ENCODE measurements around the gene SESN1.
A peak's percentile ranks its signal among the peaks of the same experiment; 100 is the strongest.

The SESN1 gene

DNA sequence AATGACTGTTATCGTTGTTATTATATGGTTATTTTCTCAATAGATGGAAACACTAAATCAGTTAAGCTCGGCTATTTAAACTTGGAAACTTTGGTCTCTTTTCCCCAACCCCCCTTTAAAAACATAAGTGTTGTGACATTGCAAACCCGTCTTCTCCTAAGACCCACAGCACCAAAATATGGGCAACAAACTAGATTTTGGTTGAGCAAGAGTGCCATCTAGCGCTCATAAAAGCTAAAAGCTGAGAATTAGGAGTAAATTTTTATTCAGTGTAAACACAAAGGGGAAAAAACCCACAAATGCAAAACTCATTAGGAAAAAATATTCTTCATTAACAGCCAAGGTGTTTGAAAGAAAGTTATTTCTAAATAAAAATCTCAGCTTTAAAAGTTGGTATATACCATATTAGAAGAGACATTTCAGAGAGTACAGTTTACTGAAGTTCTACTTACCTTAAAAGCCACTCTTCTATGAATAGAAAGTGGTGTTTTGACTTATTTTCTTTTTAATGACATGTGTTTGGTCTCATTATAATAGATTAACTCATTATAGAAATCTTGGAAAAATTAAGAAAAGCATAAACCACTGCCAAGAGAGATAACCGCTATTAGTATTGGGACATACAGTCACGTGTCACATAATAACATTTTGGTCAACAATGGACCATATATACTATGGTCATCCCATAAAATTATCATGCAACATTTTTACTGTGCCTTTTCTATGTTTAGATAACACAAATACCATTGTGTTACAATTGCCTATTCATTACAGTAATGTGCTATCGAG, 21.1 kb downstream of the SESN1 start:
- H3K4me3 ChIP-seq (ENCODE audit: low read depth in 1 of 2, low read length in 2 of 2): no peak overlapping the region
- no peaks in the 10 kb centered on the region for H3K79me2 ChIP-seq (ENCODE audit: insufficient read depth, low read length)
- DNase-seq (peak; percentile 61), ATAC-seq (ENCODE audit: insufficient read depth, low read depth) (peak; percentile 84)
- TF ChIP-seq EZH2 (IDR thresholded peaks at IDR 0.05; ENCODE audit: borderline replicate concordance, low read depth, low read length, severe bottlenecking) (no peak), CTCF (IDR thresholded peaks at IDR 0.05; ENCODE audit: borderline replicate concordance, extremely low read depth, low read length, poor library complexity, severe bottlenecking) (peak; percentile 80)
- no peak overlapping the region for H3K9ac ChIP-seq (ENCODE audit: low read depth, low read length)
- H3K4me1 ChIP-seq (ENCODE audit: insufficient read depth, low read length): peaks cover 5% of the 10 kb centered on the region
- no peaks in the 10 kb centered on the region for H3K36me3 ChIP-seq (ENCODE audit: insufficient read depth, low read length)
- no peak overlapping the region for H2AFZ ChIP-seq (ENCODE audit: low read depth, low read length)
- H4K20me1 ChIP-seq (ENCODE audit: insufficient read depth, low read length): no peaks in the 10 kb centered on the region
- no peaks in the 10 kb centered on the region for H3K9me3 ChIP-seq (ENCODE audit: insufficient read depth, low read length, severe bottlenecking)
- H3K27ac ChIP-seq (ENCODE audit: low read length): no peak overlapping the region
- H3K27me3 ChIP-seq (ENCODE audit: insufficient read depth, low read length, poor library complexity): no peaks in the 10 kb centered on the region
- no peak overlapping the region for H3K4me2 ChIP-seq (ENCODE audit: insufficient read depth, low read length)

GRCh38 chr6:109071125-109071917, 23.3 kb downstream of the SESN1 start:
- DNase-seq (no peak), ATAC-seq (ENCODE audit: insufficient read depth, low read depth) (no peak)
- Histone ChIP-seq H4K20me1 (ENCODE audit: insufficient read depth, low read length) (no peaks in the 10 kb centered on the region), H3K79me2 (ENCODE audit: insufficient read depth, low read length) (no peaks in the 10 kb centered on the region), H3K4me3 (ENCODE audit: low read depth in 1 of 2, low read length in 2 of 2) (no peak overlapping the region), H2AFZ (ENCODE audit: low read depth, low read length) (no peak overlapping the region), H3K36me3 (ENCODE audit: insufficient read depth, low read length) (no peaks in the 10 kb centered on the region), H3K27me3 (ENCODE audit: insufficient read depth, low read length, poor library complexity) (no peaks in the 10 kb centered on the region), H3K9ac (ENCODE audit: low read depth, low read length) (no peak overlapping the region), H3K9me3 (ENCODE audit: insufficient read depth, low read length, severe bottlenecking) (no peaks in the 10 kb centered on the region), H3K27ac (ENCODE audit: low read length) (no peak overlapping the region), H3K4me2 (ENCODE audit: insufficient read depth, low read length) (no peak overlapping the region), H3K4me1 (ENCODE audit: insufficient read depth, low read length) (peaks cover 5% of the 10 kb centered on the region)
- TF ChIP-seq CTCF (IDR thresholded peaks at IDR 0.05; ENCODE audit: borderline replicate concordance, extremely low read depth, low read length, poor library complexity, severe bottlenecking) (no peak), EZH2 (IDR thresholded peaks at IDR 0.05; ENCODE audit: borderline replicate concordance, low read depth, low read length, severe bottlenecking) (no peak)

- no peak overlapping the region for H3K27ac ChIP-seq (ENCODE audit: low read length)
- peaks cover 5% of the 10 kb centered on the region for H3K4me1 ChIP-seq (ENCODE audit: insufficient read depth, low read length)
- TF ChIP-seq EZH2 (IDR thresholded peaks at IDR 0.05; ENCODE audit: borderline replicate concordance, low read depth, low read length, severe bottlenecking) (no peak), CTCF (IDR thresholded peaks at IDR 0.05; ENCODE audit: borderline replicate concordance, extremely low read depth, low read length, poor library complexity, severe bottlenecking) (no peak)
- no peak overlapping the region for H3K4me2 ChIP-seq (ENCODE audit: insufficient read depth, low read length)
- H3K4me3 ChIP-seq (ENCODE audit: low read depth in 1 of 2, low read length in 2 of 2): no peak overlapping the region
- no peaks in the 10 kb centered on the region for H4K20me1 ChIP-seq (ENCODE audit: insufficient read depth, low read length)
- no peak overlapping the region for H2AFZ ChIP-seq (ENCODE audit: low read depth, low read length)
- H3K79me2 ChIP-seq (ENCODE audit: insufficient read depth, low read length): no peaks in the 10 kb centered on the region
- H3K27me3 ChIP-seq (ENCODE audit: insufficient read depth, low read length, poor library complexity): no peaks in the 10 kb centered on the region
- H3K9ac ChIP-seq (ENCODE audit: low read depth, low read length): no peak overlapping the region
- DNase-seq: no peak
- H3K36me3 ChIP-seq (ENCODE audit: insufficient read depth, low read length): no peaks in the 10 kb centered on the region
- ATAC-seq (ENCODE audit: insufficient read depth, low read depth): no peak
- H3K9me3 ChIP-seq (ENCODE audit: insufficient read depth, low read length, severe bottlenecking): no peaks in the 10 kb centered on the region
These were observed 24.9 kb downstream of the SESN1 start for GRCh38 chr6:109069746-109070145.

Measured in DND-41 (cell line).